HG02642 (cell line): ENCODE results near the gene AGPAT3.

Source experiments
- ATAC-seq: cut with Tn5 transposase; IDR thresholded peaks from one replicate; pipeline ENCODE4 v1.9.1; 2021; ENCODE audit warnings: mild to moderate bottlenecking; ENCODE audit not compliant: unreplicated experiment, poor library complexity

AGPAT3 gene

GRCh38 chr21:44006017-44006619 is 141.1 kb downstream of the AGPAT3 start:
- no peak for ATAC-seq

- no peak for ATAC-seq
Measured at GRCh38 chr21:44006656-44007055, 141.6 kb downstream of the AGPAT3 start.

GRCh38 chr21:44010429-44010828 is 145.4 kb downstream of the AGPAT3 start:
- ATAC-seq: no peak

- no peak for ATAC-seq
Measured at GRCh38 chr21:44011123-44011522, 146.1 kb downstream of the AGPAT3 start.

- peak; percentile 73 for ATAC-seq
Measured at GRCh38 chr21:44011579-44012473, 146.8 kb downstream of the AGPAT3 start, which contains the start of gene TRAPPC10. Gene TRAPPC10 (plus strand): TSS chr21:44012309. CDS start chr21:44012494, 185 bp downstream.

- ATAC-seq: peak; percentile 72
Measured at GRCh38 chr21:44012474-44013379, 147.7 kb downstream of the AGPAT3 start.

GRCh38 chr21:44013380-44014088 is 148.5 kb downstream of the AGPAT3 start:
- no peak for ATAC-seq

GRCh38 chr21:44017601-44018000 is 152.6 kb downstream of the AGPAT3 start:
- ATAC-seq: no peak

GRCh38 chr21:44018127-44018526 is 153.1 kb downstream of the AGPAT3 start:
- no peak for ATAC-seq

GRCh38 chr21:44018813-44019567 is 154.0 kb downstream of the AGPAT3 start:
- ATAC-seq: no peak

- no peak for ATAC-seq
Measured at GRCh38 chr21:44019568-44019958, 154.5 kb downstream of the AGPAT3 start.

GRCh38 chr21:44020551-44020950 is 155.5 kb downstream of the AGPAT3 start:
- no peak for ATAC-seq

GRCh38 chr21:44021064-44021463 is 156.0 kb downstream of the AGPAT3 start:
- ATAC-seq: no peak

GRCh38 chr21:44024257-44024656 is 159.2 kb downstream of the AGPAT3 start:
- ATAC-seq: no peak

- no peak for ATAC-seq
Measured at GRCh38 chr21:44024887-44025353, 159.9 kb downstream of the AGPAT3 start.

GRCh38 chr21:44027607-44028286 is 162.7 kb downstream of the AGPAT3 start:
- ATAC-seq: no peak

GRCh38 chr21:44028287-44028659 is 163.2 kb downstream of the AGPAT3 start:
- ATAC-seq: no peak

- ATAC-seq: no peak
Measured at GRCh38 chr21:44029460-44030087, 164.6 kb downstream of the AGPAT3 start.
